ENCODE measurements around the gene GH2.

DNA sequence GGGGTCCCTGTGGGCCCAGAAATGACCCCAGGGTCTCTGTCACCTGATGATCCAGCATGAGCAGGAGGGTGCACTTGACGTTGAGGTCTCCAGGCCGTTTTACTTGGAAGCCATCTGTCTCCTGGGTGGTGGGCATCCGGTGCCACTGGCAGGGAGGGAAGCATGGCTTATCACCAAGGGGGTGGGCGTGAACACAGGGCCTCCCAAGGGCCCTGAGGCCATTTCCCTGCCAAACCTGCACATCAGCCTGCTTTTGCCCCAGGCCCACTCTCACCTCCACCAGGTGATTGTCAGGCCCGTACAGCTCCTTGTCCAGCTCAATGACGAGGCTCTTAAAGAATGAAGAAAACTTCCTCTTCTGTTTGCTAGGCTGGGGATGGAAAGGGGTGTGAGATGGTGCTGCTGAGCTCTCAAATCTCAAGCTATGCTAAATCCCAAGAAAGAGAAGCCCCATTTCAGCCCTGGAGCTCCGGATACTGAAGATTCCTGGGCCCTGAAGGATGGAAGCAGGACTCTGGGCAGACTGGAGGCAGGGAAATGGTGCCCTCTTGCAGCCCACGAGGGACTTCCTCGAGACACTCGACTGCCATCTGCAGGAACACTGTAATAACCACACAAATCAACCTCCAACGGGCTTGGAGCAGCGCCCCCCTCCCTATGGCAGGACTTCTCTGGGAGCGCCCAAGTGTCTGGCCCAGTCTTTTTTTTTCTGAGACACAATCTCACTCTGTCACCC lies 47.1 kb downstream of the GH2 start:
- TF ChIP-seq, protein P1, sequence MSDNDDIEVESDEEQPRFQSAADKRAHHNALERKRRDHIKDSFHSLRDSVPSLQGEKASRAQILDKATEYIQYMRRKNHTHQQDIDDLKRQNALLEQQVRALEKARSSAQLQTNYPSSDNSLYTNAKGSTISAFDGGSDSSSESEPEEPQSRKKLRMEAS (IDR thresholded peaks at IDR 0.05; ENCODE audit: insufficient read depth, insufficient read length) = no peak
- peak; percentile 46 for TF ChIP-seq POLR2AphosphoS5 (IDR thresholded peaks at IDR 0.05; ENCODE audit: insufficient read depth, low read depth, low read length)
- TF ChIP-seq, protein P2, sequence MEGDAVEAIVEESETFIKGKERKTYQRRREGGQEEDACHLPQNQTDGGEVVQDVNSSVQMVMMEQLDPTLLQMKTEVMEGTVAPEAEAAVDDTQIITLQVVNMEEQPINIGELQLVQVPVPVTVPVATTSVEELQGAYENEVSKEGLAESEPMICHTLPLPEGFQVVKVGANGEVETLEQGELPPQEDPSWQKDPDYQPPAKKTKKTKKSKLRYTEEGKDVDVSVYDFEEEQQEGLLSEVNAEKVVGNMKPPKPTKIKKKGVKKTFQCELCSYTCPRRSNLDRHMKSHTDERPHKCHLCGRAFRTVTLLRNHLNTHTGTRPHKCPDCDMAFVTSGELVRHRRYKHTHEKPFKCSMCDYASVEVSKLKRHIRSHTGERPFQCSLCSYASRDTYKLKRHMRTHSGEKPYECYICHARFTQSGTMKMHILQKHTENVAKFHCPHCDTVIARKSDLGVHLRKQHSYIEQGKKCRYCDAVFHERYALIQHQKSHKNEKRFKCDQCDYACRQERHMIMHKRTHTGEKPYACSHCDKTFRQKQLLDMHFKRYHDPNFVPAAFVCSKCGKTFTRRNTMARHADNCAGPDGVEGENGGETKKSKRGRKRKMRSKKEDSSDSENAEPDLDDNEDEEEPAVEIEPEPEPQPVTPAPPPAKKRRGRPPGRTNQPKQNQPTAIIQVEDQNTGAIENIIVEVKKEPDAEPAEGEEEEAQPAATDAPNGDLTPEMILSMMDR (IDR thresholded peaks at IDR 0.05; ENCODE audit: extremely low read depth in 1 of 2, insufficient read depth in 1 of 2, low read depth in 1 of 2, low read length in 2 of 2) = peak; percentile 51 to 76
- TF ChIP-seq EZH2 (IDR thresholded peaks at IDR 0.05; ENCODE audit: borderline replicate concordance, low read depth, low read length, severe bottlenecking) = no peak
- TF ChIP-seq POLR2A (IDR thresholded peaks at IDR 0.05; ENCODE audit: low read depth, low read length) = no peak
- TF ChIP-seq JUN (IDR thresholded peaks at IDR 0.05; ENCODE audit: borderline replicate concordance, insufficient read depth, insufficient read length, low read depth) = no peak
